Keratinocyte (primary cell): Measurements from ENCODE around the gene KCNC1. TPM values are rescaled to one million over a fixed set of nuclear protein-coding genes. Genes with fewer than 3 reads are reported as not detected.

Experiments
- DNase-seq: peaks from one replicate; pipeline ENCODE4 v3.0.0-alpha.2; 2011; ENCODE audit warnings: low read depth, missing footprints, low spot score
- FAIRE-seq: peaks from 2 replicates; lab custom pipeline; 2011; peaks lifted over from hg19 to GRCh38; lab: Jason Lieb, UNC
- H2AFZ ChIP-seq: 2 replicates; pipeline ENCODE4 v1.6.0; 2012; ENCODE audit warnings: low read length, control low read depth, inconsistent platforms; ENCODE audit not compliant: control insufficient read depth
- H3K27ac ChIP-seq: 2 replicates; pipeline ENCODE4 v1.5.1; 2011; ENCODE audit warnings: low read length; ENCODE audit not compliant: control insufficient read depth, insufficient read depth
- H3K27me3 ChIP-seq: 3 replicates; pipeline ENCODE4 v1.6.0; 2011; ENCODE audit warnings: low read length; ENCODE audit not compliant: control insufficient read depth, insufficient read depth; ENCODE audit errors: extremely low read depth
- H3K36me3 ChIP-seq, 2 experiments: 2 replicates in 1 of 2; 3 replicates in 1 of 2; pipeline ENCODE4 v1.5.1; 2011; ENCODE audit warnings: low read length in 2 of 2, mild to moderate bottlenecking in 1 of 2; ENCODE audit not compliant: control insufficient read depth in 2 of 2, insufficient read depth in 2 of 2; ENCODE audit errors: extremely low read depth in 1 of 2
- H3K4me1 ChIP-seq: 3 replicates; pipeline ENCODE4 v1.5.1; 2011; ENCODE audit warnings: low read length; ENCODE audit not compliant: control insufficient read depth, insufficient read depth; ENCODE audit errors: extremely low read depth
- H3K4me2 ChIP-seq: 3 replicates; pipeline ENCODE4 v1.6.0; 2011; ENCODE audit warnings: low read depth, low read length; ENCODE audit not compliant: control insufficient read depth, insufficient read depth; ENCODE audit errors: extremely low read depth
- H3K4me3 ChIP-seq, 3 experiments: fragments of 200-600 bp in 1 of 3; sonication (generic) in 1 of 3; 2 replicates in 2 of 3; 3 replicates in 1 of 3; pipeline ENCODE4 v1.5.1; 2011 to 2016; ENCODE audit warnings: low read length in 3 of 3, mild to moderate bottlenecking in 3 of 3, control low read depth in 2 of 3, inconsistent platforms in 1 of 3, low read depth in 1 of 3, mixed read lengths in 1 of 3, mixed run types in 1 of 3, moderate library complexity in 1 of 3; ENCODE audit not compliant: control insufficient read depth in 2 of 3, insufficient read depth in 2 of 3; ENCODE audit errors: extremely low read depth in 1 of 3
- H3K79me2 ChIP-seq: 2 replicates; pipeline ENCODE4 v1.6.0; 2012; ENCODE audit warnings: low read length; ENCODE audit not compliant: control insufficient read depth, insufficient read depth
- H3K9ac ChIP-seq: 3 replicates; pipeline ENCODE4 v1.6.0; 2011; ENCODE audit warnings: low read length; ENCODE audit not compliant: control insufficient read depth, insufficient read depth; ENCODE audit errors: extremely low read depth
- H3K9me1 ChIP-seq: 3 replicates; pipeline ENCODE4 v1.6.0; 2011; ENCODE audit warnings: low read length; ENCODE audit not compliant: control insufficient read depth, insufficient read depth; ENCODE audit errors: extremely low read depth
- H3K9me3 ChIP-seq: 2 replicates; pipeline ENCODE4 v1.5.1; 2012; ENCODE audit warnings: low read depth, low read length; ENCODE audit not compliant: control insufficient read depth
- H4K20me1 ChIP-seq: 3 replicates; pipeline ENCODE4 v1.6.0; 2011; ENCODE audit warnings: low read length; ENCODE audit not compliant: control insufficient read depth, insufficient read depth; ENCODE audit errors: extremely low read depth
- CTCF ChIP-seq, 3 experiments: IDR thresholded peaks in 1 of 3; conservative IDR thresholded peaks in 1 of 3; optimal IDR thresholded peaks in 1 of 3; 2 replicates in 2 of 3; 3 replicates in 1 of 3; pipeline versions ENCODE3 to v1.5.1; 2011; ENCODE audit warnings: low read length in 3 of 3, mild to moderate bottlenecking in 3 of 3, moderate library complexity in 2 of 3, control low read depth in 1 of 3, inconsistent platforms in 1 of 3; ENCODE audit not compliant: insufficient read depth in 2 of 3; ENCODE audit errors: extremely low read depth in 1 of 3
- EZH2 ChIP-seq: IDR thresholded peaks from one replicate; pipeline ENCODE4 v1.6.1; 2012; ENCODE audit warnings: inconsistent platforms, mild to moderate bottlenecking, low read length, moderate library complexity
- dilution Hi-C: fragments of 300-500 bp; cut with MboI; formaldehyde crosslinking; loops from one replicate; pipeline ENCODE4 v1.7.0; 2020; ENCODE audit warnings: low sequenced_read_pairs; ENCODE audit not compliant: extremely low pct_ligation_motif_present
- polyA plus RNA-seq, 5 experiments: library from polyadenylated mRNA; depleted of rRNA in 3 of 5; stranded (reverse) in 3 of 5; stranded (forward) in 1 of 5; unstranded in 1 of 5; fragments of >200 nt; gene quantifications; 1 replicate in 1 of 5; 2 replicates in 3 of 5; 3 replicates in 1 of 5; pipeline versions ENCODE4 v1.2.1 to v1.2.3, GENCODE V29; 2011 to 2012; ENCODE audit warnings: missing spikeins in 2 of 5, low read depth in 1 of 5, low replicate concordance in 1 of 5

The KCNC1 gene
- polyA plus RNA-seq, 1 donor (not counting 4 experiments of a cell fraction or from before 2014, with no cell fraction given): not detected

- no peak overlapping the region for H3K9ac ChIP-seq
- TF ChIP-seq EZH2 (no peak), CTCF (optimal IDR thresholded peaks at IDR 0.05 in 1 of 3, IDR thresholded peaks at IDR 0.05 in 1 of 3, conservative IDR thresholded peaks at IDR 0.05 in 1 of 3; ENCODE audit: extremely low read depth in 1 of 3, insufficient read depth in 2 of 3, low read length in 3 of 3) (no peak)
- no peaks in the 10 kb centered on the region for H3K36me3 ChIP-seq
- DNase-seq (no peak), FAIRE-seq (no peak)
- no peak overlapping the region for H3K4me3 ChIP-seq
- H2AFZ ChIP-seq: no peak overlapping the region
- H3K9me3 ChIP-seq: no peaks in the 10 kb centered on the region
- no peaks in the 10 kb centered on the region for H3K79me2 ChIP-seq
- H3K27me3 ChIP-seq: peaks cover 12% of the 10 kb centered on the region
- H3K4me2 ChIP-seq: no peak overlapping the region
- H3K9me1 ChIP-seq: no peaks in the 10 kb centered on the region
- no peak overlapping the region for H3K27ac ChIP-seq
- H4K20me1 ChIP-seq: no peaks in the 10 kb centered on the region
- dilution Hi-C loops: no loop called here
- peaks cover under 1% of the 10 kb centered on the region for H3K4me1 ChIP-seq
These were observed 41.8 kb downstream of the KCNC1 start for GRCh38 chr11:17776212-17776875.

GRCh38 chr11:17777086-17777737 is 42.6 kb downstream of the KCNC1 start:
- DNase-seq (no peak), FAIRE-seq (no peak)
- H3K27ac ChIP-seq: no peak overlapping the region
- H3K4me3 ChIP-seq: no peak overlapping the region
- no peaks in the 10 kb centered on the region for H3K9me3 ChIP-seq
- H3K4me2 ChIP-seq: no peak overlapping the region
- H3K79me2 ChIP-seq: no peaks in the 10 kb centered on the region
- H3K9ac ChIP-seq: no peak overlapping the region
- TF ChIP-seq EZH2: no peak
- no peak for TF ChIP-seq CTCF (optimal IDR thresholded peaks at IDR 0.05 in 1 of 3, IDR thresholded peaks at IDR 0.05 in 1 of 3, conservative IDR thresholded peaks at IDR 0.05 in 1 of 3; ENCODE audit: extremely low read depth in 1 of 3, insufficient read depth in 2 of 3, low read length in 3 of 3)
- peaks cover 20% of the 10 kb centered on the region for H3K27me3 ChIP-seq
- dilution Hi-C loops: no loop called here
- H4K20me1 ChIP-seq: no peaks in the 10 kb centered on the region
- no peak overlapping the region for H2AFZ ChIP-seq
- H3K4me1 ChIP-seq: peaks cover 4% of the 10 kb centered on the region
- H3K36me3 ChIP-seq: no peaks in the 10 kb centered on the region
- H3K9me1 ChIP-seq: no peaks in the 10 kb centered on the region
